HEK293T (cell line): ENCODE data around the gene ZNF521.

Experiments used
- CTCF ChIA-PET: fragments of 350-600 bp; formaldehyde crosslinking; extraction: SDS; loops from one replicate; lab custom pipeline; 2021; ENCODE audit warnings: antibody characterized with exemption, inconsistent platforms; lab: Yijun Ruan, JAX
- POLR2A ChIA-PET: fragments of 350-600 bp; formaldehyde crosslinking; extraction: SDS; loops from one replicate; lab custom pipeline; 2020; ENCODE audit warnings: antibody characterized with exemption, inconsistent platforms; lab: Yijun Ruan, JAX
- DNase-seq: peaks from one replicate; pipeline ENCODE4 v3.0.0; 2012; ENCODE audit warnings: mixed read lengths; ENCODE audit errors: extremely low spot score
- ARNT ChIP-seq: fragments of 450-650 bp; IDR thresholded peaks from 2 replicates; pipeline ENCODE4 v1.6.1; 2017; ENCODE audit warnings: mild to moderate bottlenecking
- BHLHE40 ChIP-seq: fragments of 450-650 bp; IDR thresholded peaks from 2 replicates; pipeline ENCODE4 v1.6.1; 2016; ENCODE audit warnings: mild to moderate bottlenecking, moderate library complexity, borderline replicate concordance
- CTBP1 ChIP-seq: fragments of 450-650 bp; IDR thresholded peaks from 2 replicates; pipeline ENCODE4 v1.6.1; 2016; ENCODE audit warnings: borderline replicate concordance
- ELF4 ChIP-seq: fragments of 450-650 bp; IDR thresholded peaks from 2 replicates; pipeline ENCODE4 v1.6.1; 2017; ENCODE audit warnings: antibody characterized with exemption
- FOXA1 ChIP-seq: fragments of 450-650 bp; IDR thresholded peaks from 2 replicates; pipeline ENCODE4 v1.6.1; 2016; ENCODE audit warnings: mild to moderate bottlenecking
- FOXK2 ChIP-seq: fragments of 450-650 bp; IDR thresholded peaks from 2 replicates; pipeline ENCODE4 v1.6.1; 2016; ENCODE audit warnings: mild to moderate bottlenecking
- FOXM1 ChIP-seq: fragments of 450-650 bp; IDR thresholded peaks from 2 replicates; pipeline ENCODE4 v1.6.1; 2017; ENCODE audit warnings: mild to moderate bottlenecking, borderline replicate concordance
- HDGF ChIP-seq: fragments of 450-650 bp; IDR thresholded peaks from 2 replicates; pipeline ENCODE4 v1.6.1; 2017; ENCODE audit warnings: antibody characterized with exemption, borderline replicate concordance
- L3MBTL2 ChIP-seq: fragments of 450-650 bp; conservative IDR thresholded peaks from 2 replicates; pipeline ENCODE4 v1.6.1; 2016; ENCODE audit warnings: mild to moderate bottlenecking
- LEF1 ChIP-seq: fragments of 450-650 bp; IDR thresholded peaks from 2 replicates; pipeline ENCODE4 v1.6.1; 2017; ENCODE audit warnings: mild to moderate bottlenecking, borderline replicate concordance
- NFRKB ChIP-seq: fragments of 450-650 bp; IDR thresholded peaks from 2 replicates; pipeline ENCODE4 v1.6.1; 2016; ENCODE audit warnings: mild to moderate bottlenecking, moderate library complexity
- PKNOX1 ChIP-seq: fragments of 450-650 bp; IDR thresholded peaks from 2 replicates; pipeline ENCODE4 v1.6.1; 2016
- SP1 ChIP-seq: fragments of 450-650 bp; IDR thresholded peaks from 2 replicates; pipeline ENCODE4 v1.6.1; 2017
- SUZ12 ChIP-seq: fragments of 450-650 bp; IDR thresholded peaks from 2 replicates; pipeline ENCODE4 v1.6.1; 2016; ENCODE audit warnings: mild to moderate bottlenecking
- TARDBP ChIP-seq: fragments of 450-650 bp; IDR thresholded peaks from 2 replicates; pipeline ENCODE4 v1.6.1; 2016
- ZNF384 ChIP-seq: fragments of 450-650 bp; IDR thresholded peaks from 2 replicates; pipeline ENCODE4 v1.6.1; 2016

ZNF521 gene

GRCh38 chr18:25062720-25063119 lies 289.2 kb downstream of the ZNF521 start:
- TF ChIP-seq FOXA1, result no peak
- no peak for TF ChIP-seq ELF4
- TF ChIP-seq ARNT, result no peak
- TF ChIP-seq LEF1, result no peak
- TF ChIP-seq PKNOX1, result no peak
- TF ChIP-seq SP1, result no peak
- ChIA-PET POLR2A (no interaction called here), CTCF (no interaction called here)
- no peak for DNase-seq

DNA sequence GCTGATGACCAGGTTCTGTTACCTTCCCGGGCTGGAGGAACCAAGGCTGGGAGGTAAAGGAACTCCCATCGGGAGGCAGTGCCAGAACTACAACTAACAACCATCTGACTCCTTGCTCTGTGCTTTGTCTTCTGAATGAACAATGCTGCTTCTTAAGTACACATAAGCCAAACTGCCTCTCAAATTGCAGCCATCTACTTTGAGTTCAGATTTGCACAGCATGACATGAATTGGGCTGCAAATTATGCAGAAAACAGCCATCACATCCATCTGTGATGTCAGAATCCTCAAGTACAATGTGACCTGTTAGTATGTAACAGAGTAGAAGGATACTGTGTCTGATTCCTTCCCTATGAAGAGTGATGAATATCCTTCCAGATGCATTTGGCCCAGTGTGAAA lies 290.6 kb downstream of the ZNF521 start:
- ChIA-PET CTCF (no interaction called here), POLR2A (no interaction called here)
- TF ChIP-seq TARDBP, result no peak
- no peak for TF ChIP-seq BHLHE40
- TF ChIP-seq FOXM1, result no peak
- TF ChIP-seq HDGF, result no peak
- TF ChIP-seq FOXA1, result no peak
- no peak for TF ChIP-seq NFRKB
- TF ChIP-seq PKNOX1, result no peak
- TF ChIP-seq ARNT, result no peak
- no peak for TF ChIP-seq LEF1
- no peak for TF ChIP-seq FOXK2
- TF ChIP-seq SUZ12, result no peak
- no peak for TF ChIP-seq ELF4
- no peak for TF ChIP-seq SP1
- TF ChIP-seq L3MBTL2, result no peak
- no peak for TF ChIP-seq CTBP1
- TF ChIP-seq ZNF384, result no peak
- DNase-seq, result no peak

DNA sequence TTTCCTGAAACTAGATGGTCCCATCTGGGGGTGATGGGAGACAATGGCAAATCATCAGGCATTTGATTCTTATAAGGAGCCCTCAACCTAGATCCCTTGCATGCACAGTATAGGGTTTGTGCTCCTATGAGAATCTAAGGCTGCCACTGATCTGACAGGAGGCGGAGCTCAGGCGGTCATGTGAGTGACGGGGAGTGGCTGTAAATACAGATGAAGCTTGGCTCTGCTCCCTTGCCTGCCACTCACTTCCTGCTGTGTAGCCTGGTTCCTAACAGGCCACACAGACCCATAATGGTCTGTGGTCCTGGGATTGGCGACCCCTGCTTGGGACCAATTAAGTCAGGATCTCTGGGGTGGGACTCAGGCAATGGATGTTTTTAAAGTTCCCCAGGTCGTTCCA lies 293.4 kb downstream of the ZNF521 start:
- DNase-seq, result no peak
- CTCF ChIA-PET, result no interaction called here
- POLR2A ChIA-PET, result no interaction called here
- TF ChIP-seq TARDBP, result no peak
- peak; percentile 36; the same call in 1 of the 2 replicates for TF ChIP-seq PKNOX1
- TF ChIP-seq NFRKB, result no peak
- no peak for TF ChIP-seq ARNT
- no peak for TF ChIP-seq ELF4
- TF ChIP-seq BHLHE40, result no peak

DNA sequence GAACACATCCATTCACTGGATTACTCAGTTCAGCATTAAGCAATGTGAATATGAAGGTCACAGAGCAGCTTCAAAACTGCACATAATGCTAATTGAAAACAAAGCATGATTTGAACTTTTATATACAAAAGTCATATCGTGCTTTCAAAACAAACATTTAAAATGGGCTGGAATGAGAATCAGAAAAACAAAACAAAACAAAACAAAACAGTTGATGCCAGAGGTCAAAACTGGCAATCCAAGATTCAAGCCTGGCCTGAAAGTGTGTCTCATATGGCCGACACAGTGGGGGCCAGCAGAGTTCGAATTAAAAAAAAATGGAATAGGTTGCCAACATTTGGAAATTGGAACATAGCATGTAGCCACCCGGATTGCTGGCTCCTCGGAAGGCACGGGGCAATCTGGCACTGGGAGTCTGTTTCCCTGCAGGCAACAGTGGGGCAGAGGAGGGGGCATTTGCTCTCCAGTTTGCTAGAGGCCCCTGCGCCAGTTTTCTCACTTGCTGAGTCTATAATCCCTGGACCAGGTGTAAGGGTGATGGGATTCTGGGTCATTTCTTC lies 294.4 kb downstream of the ZNF521 start:
- DNase-seq, result no peak
- ChIA-PET CTCF (no interaction called here), POLR2A (no interaction called here)
- TF ChIP-seq TARDBP (no peak), ELF4 (no peak), FOXM1 (no peak), PKNOX1 (no peak), BHLHE40 (no peak), SUZ12 (no peak), NFRKB (no peak), ARNT (no peak)

GRCh38 chr18:25056429-25056828 lies 295.5 kb downstream of the ZNF521 start:
- CTCF ChIA-PET, result no interaction called here
- DNase-seq, result no peak
- no peak for TF ChIP-seq TARDBP
- no peak for TF ChIP-seq ELF4
- no peak for TF ChIP-seq ARNT
- TF ChIP-seq FOXA1, result no peak
- POLR2A ChIA-PET, result no interaction called here

DNA sequence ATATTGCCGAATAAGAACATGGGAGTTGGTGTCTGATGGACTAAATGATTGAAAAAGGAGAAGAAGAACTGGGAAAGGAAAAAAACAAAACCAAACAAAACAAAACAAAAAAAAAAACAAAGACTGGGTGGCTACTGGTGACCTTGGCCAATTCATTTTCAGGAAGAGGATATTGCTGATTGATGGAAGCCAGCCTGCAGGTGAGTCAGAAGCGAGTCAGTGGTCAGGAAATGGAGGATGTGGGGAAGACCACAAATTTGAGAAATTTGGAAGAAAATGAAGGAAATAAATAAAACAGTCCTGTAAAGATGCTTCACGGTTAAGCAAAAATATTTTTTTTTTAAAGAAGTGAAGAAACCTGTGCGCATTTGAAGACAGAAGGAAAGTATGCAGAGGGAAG lies 296.9 kb downstream of the ZNF521 start:
- POLR2A ChIA-PET, result no interaction called here
- TF ChIP-seq FOXM1 (no peak), LEF1 (no peak), TARDBP (no peak), BHLHE40 (no peak), FOXA1 (no peak), PKNOX1 (no peak), ARNT (no peak), SP1 (no peak)
- CTCF ChIA-PET, result no interaction called here
- no peak for DNase-seq
